HepG2 (cell line): ENCODE results near the gene FBXO24. TPM values are rescaled to one million over a fixed set of nuclear protein-coding genes. Genes with fewer than 3 reads are reported as not detected.

Experiments used
- AHR ChIP-seq: IDR thresholded peaks from 2 replicates; pipeline ENCODE4 v1.6.1; 2018; ENCODE audit warnings: missing genetic modification reagents, missing compliant biosample characterization
- HOXA3 ChIP-seq: sonication (generic); formaldehyde crosslinking; IDR thresholded peaks from 2 replicates; pipeline ENCODE4 v1.5.0; 2020; ENCODE audit warnings: missing genetic modification reagents
- MEF2D ChIP-seq: sonication (generic); formaldehyde crosslinking; IDR thresholded peaks from 2 replicates; pipeline ENCODE4 v1.5.1; 2020; ENCODE audit warnings: mild to moderate bottlenecking, missing genetic modification reagents
- MXI1 ChIP-seq: IDR thresholded peaks from 3 replicates; pipeline ENCODE4 v1.6.1; 2012; ENCODE audit warnings: low read depth, low read length, inconsistent platforms, borderline replicate concordance
- NFIB ChIP-seq: sonication (generic); formaldehyde crosslinking; IDR thresholded peaks from 2 replicates; pipeline ENCODE4 v1.9.0; 2021; ENCODE audit warnings: missing genetic modification reagents, mild to moderate bottlenecking, borderline replicate concordance
- PHF8 ChIP-seq: sonication (generic); formaldehyde crosslinking; IDR thresholded peaks from 2 replicates; pipeline ENCODE4 v1.5.0; 2020; ENCODE audit warnings: missing genetic modification reagents
- SMARCE1 ChIP-seq: fragments of 450-650 bp; IDR thresholded peaks from 2 replicates; pipeline ENCODE4 v1.6.1; 2017; ENCODE audit warnings: borderline replicate concordance
- TSC22D2 ChIP-seq: sonication (generic); formaldehyde crosslinking; IDR thresholded peaks from 2 replicates; pipeline ENCODE4 v1.5.1; 2020; ENCODE audit warnings: missing genetic modification reagents, mild to moderate bottlenecking, borderline replicate concordance
- ZNF30 ChIP-seq: sonication (generic); formaldehyde crosslinking; IDR thresholded peaks from 2 replicates; pipeline ENCODE4 v1.5.0; 2020; ENCODE audit warnings: mild to moderate bottlenecking, missing genetic modification reagents
- ZNF335 ChIP-seq: sonication (generic); formaldehyde crosslinking; IDR thresholded peaks from 2 replicates; pipeline ENCODE4 v1.4.0; 2020; ENCODE audit warnings: missing genetic modification reagents
- ZNF33B ChIP-seq: sonication (generic); formaldehyde crosslinking; IDR thresholded peaks from 2 replicates; pipeline ENCODE4 v1.5.1; 2020; ENCODE audit warnings: mild to moderate bottlenecking, missing genetic modification reagents
- ZNF343 ChIP-seq: sonication (generic); formaldehyde crosslinking; IDR thresholded peaks from 2 replicates; pipeline ENCODE4 v1.4.0; 2020; ENCODE audit warnings: mild to moderate bottlenecking, missing genetic modification reagents
- ZNF510 ChIP-seq: sonication (generic); formaldehyde crosslinking; IDR thresholded peaks from 2 replicates; pipeline ENCODE4 v1.4.0; 2020; ENCODE audit warnings: low read depth, mild to moderate bottlenecking, missing genetic modification reagents
- polyA plus RNA-seq, 8 experiments: library from polyadenylated mRNA; depleted of rRNA in 3 of 8; stranded (reverse) in 7 of 8; unstranded in 1 of 8; fragments of >200 nt; fragmentation: Illumina TruSeq in 4 of 8; extraction: Trizol in 4 of 8; gene quantifications; 2 replicates each; pipeline versions ENCODE4 v1.2.1 to v1.2.3, GENCODE V29; 2011 to 2016; ENCODE audit warnings: low read depth in 4 of 8, missing spikeins in 1 of 8, mixed read lengths in 1 of 8; ENCODE audit not compliant: insufficient read depth in 1 of 8
- total RNA-seq, 5 experiments: library from RNA; depleted of rRNA; stranded (reverse); fragments of >200 nt; fragmentation: Illumina TruSeq; extraction: Trizol; gene quantifications; 2 replicates each; pipeline ENCODE4 v1.2.3, GENCODE V29; 2016; ENCODE audit warnings: low read depth in 1 of 5
- TF ChIP-seq, protein P1 (sequence below): sonication (generic); formaldehyde crosslinking; IDR thresholded peaks from 2 replicates; pipeline ENCODE4 v1.4.0; 2020; ENCODE audit warnings: missing genetic modification reagents, mild to moderate bottlenecking, borderline replicate concordance
- TF ChIP-seq, protein P2 (sequence below): sonication (generic); formaldehyde crosslinking; IDR thresholded peaks from 2 replicates; pipeline ENCODE4 v1.8.1; 2023; ENCODE audit warnings: missing genetic modification reagents, inconsistent platforms, borderline replicate concordance
- TF ChIP-seq, protein P3 (sequence below): sonication (generic); formaldehyde crosslinking; IDR thresholded peaks from 2 replicates; pipeline ENCODE4 v1.5.0; 2020; ENCODE audit warnings: mild to moderate bottlenecking, missing genetic modification reagents
- TF ChIP-seq, protein P4 (sequence below): sonication (generic); formaldehyde crosslinking; IDR thresholded peaks from 2 replicates; pipeline ENCODE4 v1.4.0; 2020; ENCODE audit warnings: missing genetic modification reagents
- TF ChIP-seq, protein P5 (sequence below): sonication (generic); formaldehyde crosslinking; IDR thresholded peaks from 2 replicates; pipeline ENCODE4 v1.4.0; 2020; ENCODE audit warnings: missing genetic modification reagents

Gene FBXO24
- total and polyA plus RNA-seq, 2 of the 13 experiments (the other 11 are each of a cell fraction or from before 2014, with no cell fraction given) = 0.20 to 0.55 TPM

DNA sequence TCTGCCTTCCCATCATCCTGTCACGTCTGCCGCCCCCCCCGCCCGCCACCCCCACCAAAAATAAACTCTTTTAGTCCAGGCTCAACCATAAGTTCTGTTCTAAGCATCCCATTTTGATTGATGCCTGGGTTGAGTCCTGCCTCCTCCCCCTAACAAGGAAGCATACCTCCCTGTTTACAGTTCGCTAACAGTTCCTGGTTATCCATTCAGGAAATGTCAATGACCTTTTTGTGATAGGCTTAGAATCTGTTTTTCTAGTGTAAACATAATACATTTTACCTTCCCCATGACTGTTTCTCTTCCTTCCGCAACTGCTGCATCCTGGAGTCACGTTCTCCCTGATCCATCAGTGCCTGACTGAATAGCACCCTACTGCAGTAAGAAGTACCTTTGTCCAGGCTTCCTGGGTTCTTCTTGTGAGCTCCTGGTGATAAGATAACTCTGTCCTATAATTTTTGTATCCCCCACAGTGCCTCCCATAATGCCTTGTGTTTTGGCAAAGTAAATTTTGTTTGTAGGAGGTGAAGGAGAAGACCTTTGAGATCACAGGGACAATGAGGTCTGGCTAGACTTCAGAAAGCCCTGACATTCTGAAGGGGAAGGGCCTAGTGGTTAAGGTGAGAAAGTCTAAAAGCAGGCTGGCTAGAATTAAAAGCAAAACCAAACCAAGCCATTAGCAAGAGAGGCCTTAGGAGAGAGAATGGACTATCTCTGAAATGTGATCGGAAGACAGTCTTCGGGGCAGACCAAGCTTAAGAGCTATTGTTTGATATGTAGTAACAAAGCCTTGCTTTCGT, 39.8 kb upstream of the FBXO24 start (continued):
- TF ChIP-seq, protein P1, sequence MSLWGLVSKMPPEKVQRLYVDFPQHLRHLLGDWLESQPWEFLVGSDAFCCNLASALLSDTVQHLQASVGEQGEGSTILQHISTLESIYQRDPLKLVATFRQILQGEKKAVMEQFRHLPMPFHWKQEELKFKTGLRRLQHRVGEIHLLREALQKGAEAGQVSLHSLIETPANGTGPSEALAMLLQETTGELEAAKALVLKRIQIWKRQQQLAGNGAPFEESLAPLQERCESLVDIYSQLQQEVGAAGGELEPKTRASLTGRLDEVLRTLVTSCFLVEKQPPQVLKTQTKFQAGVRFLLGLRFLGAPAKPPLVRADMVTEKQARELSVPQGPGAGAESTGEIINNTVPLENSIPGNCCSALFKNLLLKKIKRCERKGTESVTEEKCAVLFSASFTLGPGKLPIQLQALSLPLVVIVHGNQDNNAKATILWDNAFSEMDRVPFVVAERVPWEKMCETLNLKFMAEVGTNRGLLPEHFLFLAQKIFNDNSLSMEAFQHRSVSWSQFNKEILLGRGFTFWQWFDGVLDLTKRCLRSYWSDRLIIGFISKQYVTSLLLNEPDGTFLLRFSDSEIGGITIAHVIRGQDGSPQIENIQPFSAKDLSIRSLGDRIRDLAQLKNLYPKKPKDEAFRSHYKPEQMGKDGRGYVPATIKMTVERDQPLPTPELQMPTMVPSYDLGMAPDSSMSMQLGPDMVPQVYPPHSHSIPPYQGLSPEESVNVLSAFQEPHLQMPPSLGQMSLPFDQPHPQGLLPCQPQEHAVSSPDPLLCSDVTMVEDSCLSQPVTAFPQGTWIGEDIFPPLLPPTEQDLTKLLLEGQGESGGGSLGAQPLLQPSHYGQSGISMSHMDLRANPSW (CRISPR knock-in tag) = 0 out of 2 replicates have a peak, but pooled peaks have one; percentile 12
- TF ChIP-seq ZNF343 (CRISPR knock-in tag) (no peak), ZNF510 (no peak), ZNF33B (CRISPR knock-in tag) (no peak), ZNF30 (CRISPR knock-in tag) (no peak), NFIB (no peak), TSC22D2 (CRISPR knock-in tag) (0 out of 2 replicates have a peak, but pooled peaks have one; percentile 55), MEF2D (peak; percentile 77), AHR (no peak), PHF8 (CRISPR knock-in tag) (peak; percentile 13; the same call in 1 of the 2 replicates), SMARCE1 (no peak), HOXA3 (CRISPR knock-in tag) (peak; percentile 19; the same call in 1 of the 2 replicates), MXI1 (peak; percentile 71; the same call in 1 of the 3 replicates), ZNF335 (CRISPR knock-in tag) (no peak)
- TF ChIP-seq, protein P2, sequence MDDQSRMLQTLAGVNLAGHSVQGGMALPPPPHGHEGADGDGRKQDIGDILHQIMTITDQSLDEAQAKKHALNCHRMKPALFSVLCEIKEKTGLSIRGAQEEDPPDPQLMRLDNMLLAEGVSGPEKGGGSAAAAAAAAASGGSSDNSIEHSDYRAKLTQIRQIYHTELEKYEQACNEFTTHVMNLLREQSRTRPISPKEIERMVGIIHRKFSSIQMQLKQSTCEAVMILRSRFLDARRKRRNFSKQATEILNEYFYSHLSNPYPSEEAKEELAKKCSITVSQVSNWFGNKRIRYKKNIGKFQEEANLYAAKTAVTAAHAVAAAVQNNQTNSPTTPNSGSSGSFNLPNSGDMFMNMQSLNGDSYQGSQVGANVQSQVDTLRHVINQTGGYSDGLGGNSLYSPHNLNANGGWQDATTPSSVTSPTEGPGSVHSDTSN (CRISPR knock-in tag) = no peak
- TF ChIP-seq, protein P3, sequence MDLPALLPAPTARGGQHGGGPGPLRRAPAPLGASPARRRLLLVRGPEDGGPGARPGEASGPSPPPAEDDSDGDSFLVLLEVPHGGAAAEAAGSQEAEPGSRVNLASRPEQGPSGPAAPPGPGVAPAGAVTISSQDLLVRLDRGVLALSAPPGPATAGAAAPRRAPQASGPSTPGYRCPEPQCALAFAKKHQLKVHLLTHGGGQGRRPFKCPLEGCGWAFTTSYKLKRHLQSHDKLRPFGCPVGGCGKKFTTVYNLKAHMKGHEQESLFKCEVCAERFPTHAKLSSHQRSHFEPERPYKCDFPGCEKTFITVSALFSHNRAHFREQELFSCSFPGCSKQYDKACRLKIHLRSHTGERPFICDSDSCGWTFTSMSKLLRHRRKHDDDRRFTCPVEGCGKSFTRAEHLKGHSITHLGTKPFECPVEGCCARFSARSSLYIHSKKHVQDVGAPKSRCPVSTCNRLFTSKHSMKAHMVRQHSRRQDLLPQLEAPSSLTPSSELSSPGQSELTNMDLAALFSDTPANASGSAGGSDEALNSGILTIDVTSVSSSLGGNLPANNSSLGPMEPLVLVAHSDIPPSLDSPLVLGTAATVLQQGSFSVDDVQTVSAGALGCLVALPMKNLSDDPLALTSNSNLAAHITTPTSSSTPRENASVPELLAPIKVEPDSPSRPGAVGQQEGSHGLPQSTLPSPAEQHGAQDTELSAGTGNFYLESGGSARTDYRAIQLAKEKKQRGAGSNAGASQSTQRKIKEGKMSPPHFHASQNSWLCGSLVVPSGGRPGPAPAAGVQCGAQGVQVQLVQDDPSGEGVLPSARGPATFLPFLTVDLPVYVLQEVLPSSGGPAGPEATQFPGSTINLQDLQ (CRISPR knock-in tag) = no peak
- TF ChIP-seq, protein P4, sequence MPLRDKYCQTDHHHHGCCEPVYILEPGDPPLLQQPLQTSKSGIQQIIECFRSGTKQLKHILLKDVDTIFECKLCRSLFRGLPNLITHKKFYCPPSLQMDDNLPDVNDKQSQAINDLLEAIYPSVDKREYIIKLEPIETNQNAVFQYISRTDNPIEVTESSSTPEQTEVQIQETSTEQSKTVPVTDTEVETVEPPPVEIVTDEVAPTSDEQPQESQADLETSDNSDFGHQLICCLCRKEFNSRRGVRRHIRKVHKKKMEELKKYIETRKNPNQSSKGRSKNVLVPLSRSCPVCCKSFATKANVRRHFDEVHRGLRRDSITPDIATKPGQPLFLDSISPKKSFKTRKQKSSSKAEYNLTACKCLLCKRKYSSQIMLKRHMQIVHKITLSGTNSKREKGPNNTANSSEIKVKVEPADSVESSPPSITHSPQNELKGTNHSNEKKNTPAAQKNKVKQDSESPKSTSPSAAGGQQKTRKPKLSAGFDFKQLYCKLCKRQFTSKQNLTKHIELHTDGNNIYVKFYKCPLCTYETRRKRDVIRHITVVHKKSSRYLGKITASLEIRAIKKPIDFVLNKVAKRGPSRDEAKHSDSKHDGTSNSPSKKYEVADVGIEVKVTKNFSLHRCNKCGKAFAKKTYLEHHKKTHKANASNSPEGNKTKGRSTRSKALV (CRISPR knock-in tag) = no peak
- TF ChIP-seq, protein P5, sequence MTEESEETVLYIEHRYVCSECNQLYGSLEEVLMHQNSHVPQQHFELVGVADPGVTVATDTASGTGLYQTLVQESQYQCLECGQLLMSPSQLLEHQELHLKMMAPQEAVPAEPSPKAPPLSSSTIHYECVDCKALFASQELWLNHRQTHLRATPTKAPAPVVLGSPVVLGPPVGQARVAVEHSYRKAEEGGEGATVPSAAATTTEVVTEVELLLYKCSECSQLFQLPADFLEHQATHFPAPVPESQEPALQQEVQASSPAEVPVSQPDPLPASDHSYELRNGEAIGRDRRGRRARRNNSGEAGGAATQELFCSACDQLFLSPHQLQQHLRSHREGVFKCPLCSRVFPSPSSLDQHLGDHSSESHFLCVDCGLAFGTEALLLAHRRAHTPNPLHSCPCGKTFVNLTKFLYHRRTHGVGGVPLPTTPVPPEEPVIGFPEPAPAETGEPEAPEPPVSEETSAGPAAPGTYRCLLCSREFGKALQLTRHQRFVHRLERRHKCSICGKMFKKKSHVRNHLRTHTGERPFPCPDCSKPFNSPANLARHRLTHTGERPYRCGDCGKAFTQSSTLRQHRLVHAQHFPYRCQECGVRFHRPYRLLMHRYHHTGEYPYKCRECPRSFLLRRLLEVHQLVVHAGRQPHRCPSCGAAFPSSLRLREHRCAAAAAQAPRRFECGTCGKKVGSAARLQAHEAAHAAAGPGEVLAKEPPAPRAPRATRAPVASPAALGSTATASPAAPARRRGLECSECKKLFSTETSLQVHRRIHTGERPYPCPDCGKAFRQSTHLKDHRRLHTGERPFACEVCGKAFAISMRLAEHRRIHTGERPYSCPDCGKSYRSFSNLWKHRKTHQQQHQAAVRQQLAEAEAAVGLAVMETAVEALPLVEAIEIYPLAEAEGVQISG (CRISPR knock-in tag) = no peak
